ENCODE data around the gene PKDREJ.
"Not testable (repeated sequence)": the region's sequence is repeated elsewhere in the genome, so short reads cannot be mapped to it uniquely, and the experiment has no call there.

PKDREJ gene

GRCh38 chr22:46263216-46263590 is at the start of gene PKDREJ:
TSS of gene PKDREJ (minus strand) at chr22:46263343. CDS start at chr22:46263322, 21 bp downstream.
- DNase-seq (ENCODE audit: low read depth, low spot score) = no peak

- DNase-seq (ENCODE audit: low read depth, low spot score) = not testable (repeated sequence)
Observed at GRCh38 chr22:46312848-46313247, 49.7 kb upstream of the PKDREJ start.

GRCh38 chr22:46312056-46312455 is 48.9 kb upstream of the PKDREJ start:
- no peak for DNase-seq (ENCODE audit: low read depth, low spot score)

GRCh38 chr22:46309526-46310085 is 46.5 kb upstream of the PKDREJ start:
- no peak for DNase-seq (ENCODE audit: low read depth, low spot score)

GRCh38 chr22:46308283-46308988 is 45.3 kb upstream of the PKDREJ start:
- no peak for DNase-seq (ENCODE audit: low read depth, low spot score)

- no peak for DNase-seq (ENCODE audit: low read depth, low spot score)
Observed at GRCh38 chr22:46303347-46303965, 40.3 kb upstream of the PKDREJ start.

GRCh38 chr22:46300491-46300890 is 37.3 kb upstream of the PKDREJ start:
- DNase-seq (ENCODE audit: low read depth, low spot score) = no peak

GRCh38 chr22:46299101-46299500 is 36.0 kb upstream of the PKDREJ start:
- no peak for DNase-seq (ENCODE audit: low read depth, low spot score)

GRCh38 chr22:46297151-46297812 is 34.1 kb upstream of the PKDREJ start:
- DNase-seq (ENCODE audit: low read depth, low spot score) = no peak

- DNase-seq (ENCODE audit: low read depth, low spot score) = peak; percentile 94
Observed at GRCh38 chr22:46296257-46297150, 33.4 kb upstream of the PKDREJ start, which contains the start of gene GTSE1. TSS of gene GTSE1 (plus strand) at chr22:46296870. CDS start at chr22:46297401, 531 bp downstream.

GRCh38 chr22:46295277-46295971 is 32.3 kb upstream of the PKDREJ start:
- DNase-seq (ENCODE audit: low read depth, low spot score) = no peak

- DNase-seq (ENCODE audit: low read depth, low spot score) = no peak
Observed at GRCh38 chr22:46294784-46295183, 31.6 kb upstream of the PKDREJ start.

GRCh38 chr22:46293577-46294260 is 30.6 kb upstream of the PKDREJ start:
- no peak for DNase-seq (ENCODE audit: low read depth, low spot score)

GRCh38 chr22:46292732-46293131 is 29.6 kb upstream of the PKDREJ start:
- DNase-seq (ENCODE audit: low read depth, low spot score) = no peak

- DNase-seq (ENCODE audit: low read depth, low spot score) = no peak
Observed at GRCh38 chr22:46292173-46292572, 29.0 kb upstream of the PKDREJ start.

- DNase-seq (ENCODE audit: low read depth, low spot score) = no peak
Observed at GRCh38 chr22:46290843-46291785, 28.0 kb upstream of the PKDREJ start.

GRCh38 chr22:46290121-46290842 is 27.1 kb upstream of the PKDREJ start:
- DNase-seq (ENCODE audit: low read depth, low spot score) = no peak

GRCh38 chr22:46289244-46289891 is 26.2 kb upstream of the PKDREJ start:
- DNase-seq (ENCODE audit: low read depth, low spot score) = no peak

Data from iPS DF 19.7 (cell line).